Peyer's patch (tissue), 4 donors: Measurements from ENCODE around the gene CCL25. TPM values are rescaled to one million over a fixed set of nuclear protein-coding genes. Genes with fewer than 3 reads are reported as not detected.

Source experiments
- DNase-seq, 3 donors: peaks; one replicate each; pipeline ENCODE4 v3.0.0-alpha.2; 2017 to 2019
- H3K27ac ChIP-seq, 4 donors: fragments of 200-600 bp; sonication (generic); one replicate each; pipeline ENCODE4 v1.5.1; 2016 to 2019
- H3K27me3 ChIP-seq, 2 donors: fragments of 200-600 bp; sonication (generic); one replicate each; pipeline ENCODE4 v1.5.1; 2019
- H3K36me3 ChIP-seq, 3 donors: fragments of 200-600 bp; sonication (generic); one replicate each; pipeline ENCODE4 v1.5.1; 2016 to 2019
- H3K4me1 ChIP-seq, 4 donors: fragments of 200-600 bp; sonication (generic); one replicate each; pipeline ENCODE4 v1.5.1; 2016 to 2019
- H3K4me3 ChIP-seq, 4 donors: fragments of 200-600 bp; sonication (generic); 1 replicate in 3 of 4; 2 replicates in 1 of 4; pipeline ENCODE4 v1.5.1; 2016 to 2019; ENCODE audit warnings: mild to moderate bottlenecking in 1 of 4
- H3K9me3 ChIP-seq, 4 donors: fragments of 200-600 bp; sonication (generic); one replicate each; pipeline ENCODE4 v1.5.1; 2016 to 2019; ENCODE audit warnings: mild to moderate bottlenecking in 1 of 4
- POLR2A ChIP-seq, 2 donors: fragments of 450-650 bp; IDR thresholded peaks; one replicate each; pipeline ENCODE4 v1.5.1; 2017; ENCODE audit warnings: antibody characterized with exemption in 2 of 2, mild to moderate bottlenecking in 2 of 2, moderate library complexity in 2 of 2
- total RNA-seq, 4 donors: library from RNA; depleted of rRNA; stranded (reverse); fragments of >200 nt; gene quantifications; one replicate each; pipeline ENCODE4 v1.1.0, GENCODE V29; 2016
- TF ChIP-seq, protein P1 (sequence below), 6 experiments: fragments of 450-650 bp in 4 of 6; fragments of 200-600 bp in 2 of 6; sonication (generic) in 1 of 6; IDR thresholded peaks; one replicate each; pipeline ENCODE4 v1.5.1; 2017 to 2019; ENCODE audit warnings: antibody characterized with exemption in 6 of 6, mild to moderate bottlenecking in 3 of 6, moderate library complexity in 1 of 6

The CCL25 gene
- total RNA-seq, 4 donors from 2014 or later: 5.8 to 286 (median 121) TPM

GRCh38 chr19:8057545-8058270 is 5.1 kb downstream of the CCL25 start:
- H3K4me3 ChIP-seq: no peak overlapping the region
- no peaks in the 10 kb centered on the region for H3K27me3 ChIP-seq
- no peak overlapping the region for H3K27ac ChIP-seq
- H3K4me1 ChIP-seq: peaks cover 0 to 4% (median under 1%) of the 10 kb centered on the region in 4 donors
- no peaks in the 10 kb centered on the region for H3K9me3 ChIP-seq
- TF ChIP-seq POLR2A (IDR thresholded peaks at IDR 0.05): no peak
- TF ChIP-seq, protein P1, sequence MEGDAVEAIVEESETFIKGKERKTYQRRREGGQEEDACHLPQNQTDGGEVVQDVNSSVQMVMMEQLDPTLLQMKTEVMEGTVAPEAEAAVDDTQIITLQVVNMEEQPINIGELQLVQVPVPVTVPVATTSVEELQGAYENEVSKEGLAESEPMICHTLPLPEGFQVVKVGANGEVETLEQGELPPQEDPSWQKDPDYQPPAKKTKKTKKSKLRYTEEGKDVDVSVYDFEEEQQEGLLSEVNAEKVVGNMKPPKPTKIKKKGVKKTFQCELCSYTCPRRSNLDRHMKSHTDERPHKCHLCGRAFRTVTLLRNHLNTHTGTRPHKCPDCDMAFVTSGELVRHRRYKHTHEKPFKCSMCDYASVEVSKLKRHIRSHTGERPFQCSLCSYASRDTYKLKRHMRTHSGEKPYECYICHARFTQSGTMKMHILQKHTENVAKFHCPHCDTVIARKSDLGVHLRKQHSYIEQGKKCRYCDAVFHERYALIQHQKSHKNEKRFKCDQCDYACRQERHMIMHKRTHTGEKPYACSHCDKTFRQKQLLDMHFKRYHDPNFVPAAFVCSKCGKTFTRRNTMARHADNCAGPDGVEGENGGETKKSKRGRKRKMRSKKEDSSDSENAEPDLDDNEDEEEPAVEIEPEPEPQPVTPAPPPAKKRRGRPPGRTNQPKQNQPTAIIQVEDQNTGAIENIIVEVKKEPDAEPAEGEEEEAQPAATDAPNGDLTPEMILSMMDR (IDR thresholded peaks at IDR 0.05): no peak
- peaks cover 0 to 4% (median 0%) of the 10 kb centered on the region in 3 donors for H3K36me3 ChIP-seq
- DNase-seq: no peak

DNA sequence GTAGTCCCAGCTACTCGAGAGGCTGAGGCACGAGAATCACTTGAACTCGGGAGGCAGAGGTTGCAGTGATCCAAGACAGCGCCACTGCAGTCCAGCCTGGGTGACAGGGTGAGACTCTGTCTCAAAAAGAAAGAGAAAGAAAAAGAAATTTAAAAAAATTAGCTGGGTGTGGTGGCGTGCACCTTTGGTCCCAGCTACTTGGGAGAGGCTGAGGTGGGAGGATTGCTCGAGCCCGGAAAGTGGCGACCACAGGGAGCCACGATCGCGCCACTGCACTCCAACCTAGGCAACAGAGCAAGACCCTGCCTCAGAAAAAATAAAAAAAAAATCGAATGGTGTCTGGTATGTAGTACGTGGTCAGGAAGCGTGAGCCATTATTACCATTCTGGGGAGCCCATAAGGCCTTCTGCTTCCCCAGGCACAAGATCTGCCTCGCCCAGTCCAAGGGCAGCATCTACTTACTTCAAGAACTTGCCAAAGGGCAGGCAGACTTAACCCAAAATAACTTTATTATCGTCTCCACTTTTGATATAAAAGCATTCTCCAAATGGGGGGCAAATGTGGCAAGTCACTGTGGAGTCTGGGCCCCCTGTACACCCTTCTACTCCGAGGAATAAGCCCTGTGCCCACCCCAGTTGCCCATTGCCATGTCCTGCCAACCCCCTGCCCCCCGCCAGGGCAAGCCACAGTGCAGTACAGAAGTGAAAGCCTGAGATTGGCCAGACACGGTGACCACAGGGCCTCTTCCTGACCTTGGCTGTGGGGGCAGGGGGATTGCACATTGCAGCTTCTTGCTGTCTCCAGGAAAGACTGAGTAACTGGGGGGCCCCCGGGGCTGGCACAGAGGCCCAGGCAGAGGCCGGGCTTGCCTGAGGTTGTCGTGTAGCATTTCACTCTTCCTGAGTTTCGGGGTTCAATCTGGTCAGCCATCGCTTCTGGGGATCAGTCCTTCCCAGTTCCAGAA is 12.6 kb downstream of the CCL25 start:
- Histone ChIP-seq H3K27me3 (no peaks in the 10 kb centered on the region), H3K9me3 (peaks cover 0 to 13% (median 6%) of the 10 kb centered on the region in 4 donors), H3K36me3 (no peaks in the 10 kb centered on the region), H3K4me1 (no peaks in the 10 kb centered on the region), H3K27ac (no peak overlapping the region), H3K4me3 (no peak overlapping the region)
- TF ChIP-seq, protein P1 (IDR thresholded peaks at IDR 0.05): no peak
- TF ChIP-seq POLR2A (IDR thresholded peaks at IDR 0.05): no peak
- DNase-seq: no peak

DNA sequence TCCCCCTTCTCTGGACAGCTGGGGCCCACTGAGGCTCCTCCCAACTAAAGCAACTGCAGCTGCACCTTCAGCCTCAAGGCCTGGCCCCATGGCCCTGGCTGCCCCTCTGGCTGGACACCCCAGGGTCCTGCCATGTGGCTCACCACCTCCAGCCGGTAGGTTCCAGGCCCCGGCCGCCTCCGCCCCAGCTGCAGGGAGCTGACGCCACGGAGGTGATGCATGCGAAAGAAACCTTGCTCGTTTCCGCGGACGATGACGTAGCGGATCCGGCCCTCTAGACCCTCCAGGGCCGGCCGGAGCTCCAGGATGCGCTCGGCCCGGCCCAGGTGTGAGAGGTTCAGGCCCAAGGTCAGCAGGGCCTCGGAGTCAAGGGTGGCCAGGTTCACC is 13.3 kb downstream of the CCL25 start:
- Histone ChIP-seq H3K4me3 (no peak overlapping the region), H3K27ac (no peak overlapping the region), H3K27me3 (no peaks in the 10 kb centered on the region), H3K9me3 (peaks cover 0 to 13% (median 6%) of the 10 kb centered on the region in 4 donors), H3K4me1 (no peaks in the 10 kb centered on the region), H3K36me3 (no peaks in the 10 kb centered on the region)
- DNase-seq: no peak
- no peak for TF ChIP-seq POLR2A (IDR thresholded peaks at IDR 0.05)
- TF ChIP-seq, protein P1 (IDR thresholded peaks at IDR 0.05): no peak

GRCh38 chr19:8069096-8069973 is 16.8 kb downstream of the CCL25 start:
- Histone ChIP-seq H3K9me3 (peaks cover 0 to 13% (median 6%) of the 10 kb centered on the region in 4 donors), H3K36me3 (no peaks in the 10 kb centered on the region), H3K27ac (no peak overlapping the region), H3K4me3 (no peak overlapping the region), H3K27me3 (no peaks in the 10 kb centered on the region), H3K4me1 (no peaks in the 10 kb centered on the region)
- TF ChIP-seq, protein P1 (IDR thresholded peaks at IDR 0.05): peak in 5 of 6 experiments; percentile 9 to 84 (median 71)
- TF ChIP-seq POLR2A (IDR thresholded peaks at IDR 0.05): no peak
- DNase-seq: peak in 1 of 3 donors; percentile 60

DNA sequence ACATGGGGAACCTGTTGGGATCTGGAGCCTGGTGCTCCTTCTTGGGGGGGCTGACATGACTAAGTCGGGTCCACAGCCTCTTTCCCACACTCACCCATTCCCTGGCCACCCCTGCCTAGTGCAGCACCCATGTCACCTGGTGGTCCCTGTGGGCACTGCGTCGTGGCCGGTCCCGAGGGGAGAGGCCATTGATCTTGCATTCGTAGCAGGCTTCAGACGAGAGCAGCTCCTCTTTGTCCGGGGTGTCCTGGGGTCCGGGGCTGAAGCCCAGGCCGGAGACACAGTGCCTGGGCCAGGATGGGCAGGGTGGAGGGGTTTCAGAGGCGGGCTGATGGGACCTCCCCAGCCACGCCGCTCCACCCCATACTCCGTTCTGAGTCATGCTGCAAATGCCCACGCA is 19.4 kb downstream of the CCL25 start:
- Histone ChIP-seq H3K27ac (no peak overlapping the region), H3K4me3 (no peak overlapping the region), H3K9me3 (peaks cover 0 to 13% (median 6%) of the 10 kb centered on the region in 4 donors), H3K4me1 (no peaks in the 10 kb centered on the region), H3K27me3 (no peaks in the 10 kb centered on the region), H3K36me3 (no peaks in the 10 kb centered on the region)
- DNase-seq: no peak
- TF ChIP-seq, protein P1 (IDR thresholded peaks at IDR 0.05): no peak
- no peak for TF ChIP-seq POLR2A (IDR thresholded peaks at IDR 0.05)
